Anterior cingulate cortex (tissue), 58 donors: ENCODE results near the gene RIC3.

Experiments used
- DNase-seq, 58 donors: peaks; one replicate each; lab custom pipeline; 2025; lab: John Stamatoyannopoulos, UW

Gene RIC3

GRCh38 chr11:8168485-8169257 lies at the start of gene RIC3:
RIC3 (minus strand) TSS chr11:8169025; CDS start chr11:8168989, 36 bp downstream.
- peak in 56 of 58 donors; percentile 13 to 83 (median 58) for DNase-seq

GRCh38 chr11:8218409-8218808 lies 49.6 kb upstream of the RIC3 start:
- DNase-seq = no peak

GRCh38 chr11:8217926-8218325 lies 49.1 kb upstream of the RIC3 start:
- no peak for DNase-seq

- no peak for DNase-seq
Measured at GRCh38 chr11:8217136-8217535, 48.3 kb upstream of the RIC3 start.

- DNase-seq = no peak
Measured at GRCh38 chr11:8213376-8213775, 44.6 kb upstream of the RIC3 start.

- DNase-seq = peak in 4 of 58 donors; percentile 8 to 29 (median 12)
Measured at GRCh38 chr11:8209208-8209807, 40.5 kb upstream of the RIC3 start.

GRCh38 chr11:8207080-8208000 lies 38.5 kb upstream of the RIC3 start:
- no peak for DNase-seq

- peak in 51 of 58 donors; percentile 20 to 85 (median 57) for DNase-seq
Measured at GRCh38 chr11:8206251-8207079, 37.6 kb upstream of the RIC3 start.

- DNase-seq = no peak
Measured at GRCh38 chr11:8205566-8205965, 36.7 kb upstream of the RIC3 start.

GRCh38 chr11:8204596-8204995 lies 35.8 kb upstream of the RIC3 start:
- DNase-seq = no peak

GRCh38 chr11:8204025-8204424 lies 35.2 kb upstream of the RIC3 start:
- no peak for DNase-seq

GRCh38 chr11:8203414-8203715 lies 34.5 kb upstream of the RIC3 start:
- no peak for DNase-seq

GRCh38 chr11:8202516-8203413 lies 33.9 kb upstream of the RIC3 start:
- DNase-seq = peak in 16 of 58 donors; percentile 7 to 63 (median 28)

GRCh38 chr11:8201644-8202365 lies 33.0 kb upstream of the RIC3 start:
- DNase-seq = no peak

- DNase-seq = no peak
Measured at GRCh38 chr11:8199676-8200075, 30.9 kb upstream of the RIC3 start.

- DNase-seq = no peak
Measured at GRCh38 chr11:8196749-8197148, 27.9 kb upstream of the RIC3 start.

GRCh38 chr11:8194956-8195355 lies 26.1 kb upstream of the RIC3 start:
- DNase-seq = no peak

- DNase-seq = peak in 6 of 58 donors; percentile 16 to 62 (median 35)
Measured at GRCh38 chr11:8192896-8193209, 24.0 kb upstream of the RIC3 start.
